HG03565 (cell line): ENCODE measurements around the gene IL6R.
A peak's percentile ranks its signal among the peaks of the same experiment; 100 is the strongest.
"Not testable (repeated sequence)": the region's sequence is repeated elsewhere in the genome, so short reads cannot be mapped to it uniquely, and the experiment has no call there.

Experiments used
- ATAC-seq: cut with Tn5 transposase; IDR thresholded peaks from one replicate; pipeline ENCODE4 v1.9.1; 2021; ENCODE audit warnings: mild to moderate bottlenecking, moderate library complexity; ENCODE audit not compliant: unreplicated experiment

The IL6R gene

GRCh38 chr1:154479764-154480421 lies 74.8 kb downstream of the IL6R start:
- peak; percentile 43 for ATAC-seq

- no peak for ATAC-seq
Measured at GRCh38 chr1:154481053-154481452, 75.9 kb downstream of the IL6R start.

- no peak for ATAC-seq
Measured at GRCh38 chr1:154483941-154484803, 79.0 kb downstream of the IL6R start.

GRCh38 chr1:154485106-154485505 lies 80.0 kb downstream of the IL6R start:
- ATAC-seq: no peak

- ATAC-seq: no peak
Measured at GRCh38 chr1:154485910-154486496, 80.9 kb downstream of the IL6R start.

GRCh38 chr1:154486756-154487155 lies 81.6 kb downstream of the IL6R start:
- not testable (repeated sequence) for ATAC-seq

GRCh38 chr1:154488922-154489321 lies 83.8 kb downstream of the IL6R start:
- ATAC-seq: no peak

- no peak for ATAC-seq
Measured at GRCh38 chr1:154489695-154490274, 84.6 kb downstream of the IL6R start.

GRCh38 chr1:154490317-154490716 lies 85.2 kb downstream of the IL6R start:
- no peak for ATAC-seq

GRCh38 chr1:154492115-154492514 lies 87.0 kb downstream of the IL6R start:
- no peak for ATAC-seq

GRCh38 chr1:154493276-154493675 lies 88.1 kb downstream of the IL6R start:
- ATAC-seq: no peak

- ATAC-seq: no peak
Measured at GRCh38 chr1:154495496-154496273, 90.5 kb downstream of the IL6R start.

- no peak for ATAC-seq
Measured at GRCh38 chr1:154496383-154496782, 91.2 kb downstream of the IL6R start.

GRCh38 chr1:154497026-154497806 lies 92.1 kb downstream of the IL6R start:
- no peak for ATAC-seq

- no peak for ATAC-seq
Measured at GRCh38 chr1:154499446-154499845, 94.3 kb downstream of the IL6R start.

GRCh38 chr1:154500533-154500932 lies 95.4 kb downstream of the IL6R start:
- ATAC-seq: no peak

- no peak for ATAC-seq
Measured at GRCh38 chr1:154501423-154502065, 96.4 kb downstream of the IL6R start.

- no peak for ATAC-seq
Measured at GRCh38 chr1:154502066-154502743, 97.1 kb downstream of the IL6R start, which contains the start of the genes SHE and TDRD10. TSS of gene SHE (minus strand) at chr1:154502412. CDS start at chr1:154502026, 386 bp downstream. TSS of gene TDRD10 (plus strand) at chr1:154502219. CDS start at chr1:154506904, 4,685 bp downstream.

GRCh38 chr1:154502744-154503115 lies 97.6 kb downstream of the IL6R start:
- no peak for ATAC-seq
